GM12864 (cell line): ENCODE measurements around the gene RASAL3.

ENCODE experiments used
- DNase-seq: peaks from one replicate; pipeline ENCODE4 v3.0.0-alpha.2; 2011; ENCODE audit warnings: low read depth
- H3K4me3 ChIP-seq: 2 replicates; pipeline ENCODE4 v1.5.1; 2011; ENCODE audit warnings: mild to moderate bottlenecking, low read depth, low read length, control low read depth
- TF ChIP-seq, protein P1 (sequence below): IDR thresholded peaks from 2 replicates; pipeline ENCODE4 v1.5.1; 2011; ENCODE audit warnings: low read depth, mild to moderate bottlenecking, moderate library complexity, low read length, control low read depth, inconsistent platforms; ENCODE audit errors: missing control alignments

Gene RASAL3

DNA sequence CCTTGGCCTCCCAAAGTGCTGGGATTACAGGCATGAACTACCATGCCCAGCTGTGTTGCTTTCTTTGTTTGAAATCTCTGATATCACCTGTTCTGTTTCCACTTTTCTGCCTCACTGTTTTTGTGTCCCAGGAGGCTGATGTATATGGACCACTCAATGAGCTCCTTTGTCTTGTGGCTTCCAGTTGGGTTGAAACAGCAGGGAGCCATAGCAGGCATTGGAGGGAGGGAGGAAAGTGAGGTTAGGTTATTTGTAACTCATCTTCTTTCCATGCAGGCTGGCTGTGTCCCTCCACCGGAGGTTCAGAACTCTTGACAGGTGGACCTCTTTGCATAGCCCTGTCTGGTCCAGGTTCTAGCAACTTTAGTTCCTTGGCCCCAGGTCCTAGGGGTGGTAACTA is 37.9 kb upstream of the RASAL3 start:
- no peak overlapping the region for H3K4me3 ChIP-seq
- TF ChIP-seq, protein P1, sequence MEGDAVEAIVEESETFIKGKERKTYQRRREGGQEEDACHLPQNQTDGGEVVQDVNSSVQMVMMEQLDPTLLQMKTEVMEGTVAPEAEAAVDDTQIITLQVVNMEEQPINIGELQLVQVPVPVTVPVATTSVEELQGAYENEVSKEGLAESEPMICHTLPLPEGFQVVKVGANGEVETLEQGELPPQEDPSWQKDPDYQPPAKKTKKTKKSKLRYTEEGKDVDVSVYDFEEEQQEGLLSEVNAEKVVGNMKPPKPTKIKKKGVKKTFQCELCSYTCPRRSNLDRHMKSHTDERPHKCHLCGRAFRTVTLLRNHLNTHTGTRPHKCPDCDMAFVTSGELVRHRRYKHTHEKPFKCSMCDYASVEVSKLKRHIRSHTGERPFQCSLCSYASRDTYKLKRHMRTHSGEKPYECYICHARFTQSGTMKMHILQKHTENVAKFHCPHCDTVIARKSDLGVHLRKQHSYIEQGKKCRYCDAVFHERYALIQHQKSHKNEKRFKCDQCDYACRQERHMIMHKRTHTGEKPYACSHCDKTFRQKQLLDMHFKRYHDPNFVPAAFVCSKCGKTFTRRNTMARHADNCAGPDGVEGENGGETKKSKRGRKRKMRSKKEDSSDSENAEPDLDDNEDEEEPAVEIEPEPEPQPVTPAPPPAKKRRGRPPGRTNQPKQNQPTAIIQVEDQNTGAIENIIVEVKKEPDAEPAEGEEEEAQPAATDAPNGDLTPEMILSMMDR: no peak
- no peak for DNase-seq

GRCh38 chr19:15501596-15501995 is 37.3 kb upstream of the RASAL3 start:
- no peak overlapping the region for H3K4me3 ChIP-seq
- TF ChIP-seq, protein P1: no peak
- DNase-seq: no peak

GRCh38 chr19:15498910-15499309 is 34.6 kb upstream of the RASAL3 start:
- no peak for DNase-seq
- TF ChIP-seq, protein P1: no peak
- no peak overlapping the region for H3K4me3 ChIP-seq

GRCh38 chr19:15498156-15498858 is 34.0 kb upstream of the RASAL3 start:
- TF ChIP-seq, protein P1: no peak
- H3K4me3 ChIP-seq: no peak overlapping the region
- no peak for DNase-seq

DNA sequence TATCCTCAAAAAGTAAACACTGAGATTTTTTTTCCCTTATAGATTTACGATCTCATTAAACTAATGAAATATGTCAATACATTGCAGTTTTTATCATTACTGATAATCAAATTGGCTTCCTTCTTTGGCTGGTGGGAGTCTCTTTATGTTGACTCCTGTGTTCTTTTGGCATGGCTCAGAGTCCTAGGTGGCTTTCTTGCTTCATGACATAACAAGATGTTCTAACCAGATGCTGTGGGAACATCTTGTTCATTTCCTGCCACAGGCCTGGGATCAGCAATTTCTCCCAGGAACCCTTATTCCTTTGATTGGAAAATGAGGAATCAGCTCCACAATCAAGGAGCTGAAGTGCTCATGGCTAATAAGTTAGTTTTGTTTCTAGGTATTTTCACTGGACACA is 30.8 kb upstream of the RASAL3 start:
- no peak overlapping the region for H3K4me3 ChIP-seq
- DNase-seq: no peak
- TF ChIP-seq, protein P1: no peak

DNA sequence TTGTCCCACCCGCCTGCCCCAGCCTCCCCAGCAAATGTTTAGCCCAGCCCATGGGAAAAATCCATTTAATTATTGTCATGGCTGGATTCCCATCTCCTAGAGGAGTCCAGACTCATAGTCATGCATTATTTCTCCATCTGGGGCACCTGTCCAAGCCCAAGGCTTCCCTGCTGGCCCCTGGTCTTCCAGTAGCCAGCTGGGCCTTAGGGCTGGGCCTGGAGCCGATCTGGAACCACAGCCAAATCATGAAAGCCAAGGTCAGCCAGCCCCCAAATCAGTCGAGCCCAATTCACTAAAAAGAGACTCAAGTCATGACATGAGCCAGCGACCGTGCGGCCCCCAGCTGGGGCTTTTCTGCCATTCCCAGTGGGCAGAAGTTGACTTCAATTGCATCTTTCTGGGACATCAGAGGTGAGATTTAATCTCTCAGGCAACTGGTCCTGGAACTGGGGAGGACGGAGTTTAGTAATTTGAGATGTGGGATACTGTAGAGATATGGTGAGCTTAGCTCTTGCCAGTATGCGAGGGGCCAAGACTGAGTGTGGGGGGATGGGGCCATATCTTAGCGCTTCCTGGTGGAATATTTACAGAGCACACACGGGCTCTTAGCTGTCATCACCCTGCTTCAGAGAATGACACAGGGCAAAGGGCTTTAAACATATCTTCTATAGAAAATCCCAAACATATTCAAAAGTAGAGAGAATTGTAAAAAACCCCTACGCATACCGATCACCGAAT is 24.3 kb upstream of the RASAL3 start:
- no peak for DNase-seq
- TF ChIP-seq, protein P1: no peak
- H3K4me3 ChIP-seq: no peak overlapping the region
